ENCODE data around the gene LRRC32. TPM values are rescaled to one million over a fixed set of nuclear protein-coding genes. Genes with fewer than 3 reads are reported as not detected.
A peak's percentile ranks its signal among the peaks of the same experiment; 100 is the strongest.
"Not testable (repeated sequence)": the region's sequence is repeated elsewhere in the genome, so short reads cannot be mapped to it uniquely, and the experiment has no call there.

The LRRC32 gene
- total RNA-seq, 1 donor from 2014 or later: 5.6 TPM

- no peak for DNase-seq (ENCODE audit: low read depth)
Measured at GRCh38 chr11:76649851-76650372, 20.6 kb downstream of the LRRC32 start.

- DNase-seq (ENCODE audit: low read depth): no peak
Measured at GRCh38 chr11:76649011-76649410, 21.5 kb downstream of the LRRC32 start.

GRCh38 chr11:76648061-76648460 lies 22.5 kb downstream of the LRRC32 start:
- DNase-seq (ENCODE audit: low read depth): no peak

- no peak for DNase-seq (ENCODE audit: low read depth)
Measured at GRCh38 chr11:76646882-76647534, 23.5 kb downstream of the LRRC32 start.

- DNase-seq (ENCODE audit: low read depth): peak; percentile 18
Measured at GRCh38 chr11:76644591-76644990, 26.0 kb downstream of the LRRC32 start.

- DNase-seq (ENCODE audit: low read depth): not testable (repeated sequence)
Measured at GRCh38 chr11:76643711-76644110, 26.8 kb downstream of the LRRC32 start.

- no peak for DNase-seq (ENCODE audit: low read depth)
Measured at GRCh38 chr11:76642341-76642740, 28.2 kb downstream of the LRRC32 start.

- DNase-seq (ENCODE audit: low read depth): no peak
Measured at GRCh38 chr11:76641905-76642304, 28.6 kb downstream of the LRRC32 start.

GRCh38 chr11:76640501-76640900 lies 30.0 kb downstream of the LRRC32 start:
- DNase-seq (ENCODE audit: low read depth): no peak

GRCh38 chr11:76639621-76640020 lies 30.9 kb downstream of the LRRC32 start:
- no peak for DNase-seq (ENCODE audit: low read depth)

GRCh38 chr11:76638270-76639197 lies 32.0 kb downstream of the LRRC32 start:
- no peak for DNase-seq (ENCODE audit: low read depth)

GRCh38 chr11:76637491-76638269 lies 32.9 kb downstream of the LRRC32 start:
- DNase-seq (ENCODE audit: low read depth): no peak

- no peak for DNase-seq (ENCODE audit: low read depth)
Measured at GRCh38 chr11:76636826-76637460, 33.6 kb downstream of the LRRC32 start.

GRCh38 chr11:76635991-76636738 lies 34.4 kb downstream of the LRRC32 start:
- DNase-seq (ENCODE audit: low read depth): no peak

GRCh38 chr11:76634886-76635285 lies 35.7 kb downstream of the LRRC32 start:
- no peak for DNase-seq (ENCODE audit: low read depth)

- DNase-seq (ENCODE audit: low read depth): no peak
Measured at GRCh38 chr11:76632492-76632891, 38.1 kb downstream of the LRRC32 start.

- DNase-seq (ENCODE audit: low read depth): no peak
Measured at GRCh38 chr11:76631566-76632308, 38.8 kb downstream of the LRRC32 start.

GRCh38 chr11:76630600-76631281 lies 39.8 kb downstream of the LRRC32 start:
- no peak for DNase-seq (ENCODE audit: low read depth)

GRCh38 chr11:76629853-76630599 lies 40.5 kb downstream of the LRRC32 start:
- DNase-seq (ENCODE audit: low read depth): no peak
